SK-N-SH treated with all-trans-retinoic acid at 6 μM for 48 hours (cell line): ENCODE measurements around the gene CBX8.

Source experiments
- ATAC-seq: fragments of 200-7000 bp; cut with Tn5 transposase; 3 replicates; pipeline ENCODE4 v1.9.1; 2020; ENCODE audit warnings: mild to moderate bottlenecking, moderate library complexity
- ARNTL ChIP-seq: fragments of 450-650 bp; formaldehyde crosslinking; IDR thresholded peaks from 2 replicates; pipeline ENCODE4 v1.5.0; 2020; ENCODE audit warnings: low read depth, mild to moderate bottlenecking, moderate library complexity, borderline replicate concordance
- BACH2 ChIP-seq: fragments of 250-450 bp; sonication (Bioruptor Pico); IDR thresholded peaks from 2 replicates; pipeline ENCODE4 v1.9.0; 2021; ENCODE audit warnings: mild to moderate bottlenecking, borderline replicate concordance
- CREB5 ChIP-seq: fragments of 250-450 bp; sonication (Bioruptor Pico); IDR thresholded peaks from 2 replicates; pipeline ENCODE4 v1.5.1; 2020; ENCODE audit warnings: low read depth, mild to moderate bottlenecking, moderate library complexity
- CSDC2 ChIP-seq: fragments of 250-450 bp; sonication (Bioruptor Pico); IDR thresholded peaks from 2 replicates; pipeline ENCODE4 v1.5.0; 2020; ENCODE audit warnings: mild to moderate bottlenecking, moderate library complexity
- CSRNP3 ChIP-seq: fragments of 250-450 bp; sonication (Bioruptor Pico); IDR thresholded peaks from 2 replicates; pipeline ENCODE4 v1.5.1; 2021; ENCODE audit warnings: mild to moderate bottlenecking, moderate library complexity
- ESRRG ChIP-seq: fragments of 250-450 bp; sonication (Bioruptor Pico); IDR thresholded peaks from 2 replicates; pipeline ENCODE4 v1.6.1; 2021; ENCODE audit warnings: mild to moderate bottlenecking
- ISL1 ChIP-seq: fragments of 250-450 bp; sonication (Bioruptor Pico); IDR thresholded peaks from 2 replicates; pipeline ENCODE4 v2.1.2; 2022; ENCODE audit warnings: mild to moderate bottlenecking, moderate library complexity
- OSR1 ChIP-seq: fragments of 250-450 bp; sonication (Bioruptor Pico); IDR thresholded peaks from 2 replicates; pipeline ENCODE4 v1.8.0; 2022; ENCODE audit warnings: moderate library complexity, mild to moderate bottlenecking, inconsistent platforms
- RARB ChIP-seq: fragments of 250-450 bp; sonication (Bioruptor Pico); IDR thresholded peaks from 2 replicates; pipeline ENCODE4 v1.8.0; 2021; ENCODE audit warnings: mild to moderate bottlenecking, moderate library complexity
- SNAI2 ChIP-seq: fragments of 250-450 bp; sonication (Bioruptor Pico); IDR thresholded peaks from 2 replicates; pipeline ENCODE4 v1.5.0; 2020; ENCODE audit warnings: mild to moderate bottlenecking, moderate library complexity
- TCF4 ChIP-seq: fragments of 250-450 bp; sonication (Bioruptor Pico); IDR thresholded peaks from 2 replicates; pipeline ENCODE4 v1.8.0; 2021; ENCODE audit warnings: mild to moderate bottlenecking, moderate library complexity, borderline replicate concordance
- TOX ChIP-seq: fragments of 250-450 bp; sonication (Bioruptor Pico); IDR thresholded peaks from 2 replicates; pipeline ENCODE4 v1.8.0; 2021; ENCODE audit warnings: mild to moderate bottlenecking, moderate library complexity, borderline replicate concordance
- TSHZ2 ChIP-seq: fragments of 250-450 bp; sonication (Bioruptor Pico); IDR thresholded peaks from 2 replicates; pipeline ENCODE4 v1.5.0; 2020; ENCODE audit warnings: mild to moderate bottlenecking, moderate library complexity
- ZC3H10 ChIP-seq: fragments of 250-450 bp; sonication (Bioruptor Pico); IDR thresholded peaks from 2 replicates; pipeline ENCODE4 v1.5.1; 2021; ENCODE audit warnings: mild to moderate bottlenecking, moderate library complexity
- ZFP30 ChIP-seq: fragments of 450-650 bp; formaldehyde crosslinking; IDR thresholded peaks from 2 replicates; pipeline ENCODE4 v1.5.0; 2022; ENCODE audit warnings: mild to moderate bottlenecking, moderate library complexity
- ZNF565 ChIP-seq: fragments of 450-650 bp; formaldehyde crosslinking; conservative IDR thresholded peaks from 2 replicates; pipeline ENCODE4 v1.5.0; 2020; ENCODE audit warnings: low read depth, mild to moderate bottlenecking, moderate library complexity
- ZNF8 ChIP-seq: fragments of 450-650 bp; formaldehyde crosslinking; IDR thresholded peaks from 2 replicates; pipeline ENCODE4 v1.5.0; 2020; ENCODE audit warnings: mild to moderate bottlenecking, moderate library complexity
- TF ChIP-seq, protein P1 (sequence below): fragments of 250-450 bp; sonication (Bioruptor Pico); IDR thresholded peaks from 2 replicates; pipeline ENCODE4 v1.8.0; 2021; ENCODE audit warnings: low read depth, mild to moderate bottlenecking, moderate library complexity, borderline replicate concordance

Gene CBX8

DNA sequence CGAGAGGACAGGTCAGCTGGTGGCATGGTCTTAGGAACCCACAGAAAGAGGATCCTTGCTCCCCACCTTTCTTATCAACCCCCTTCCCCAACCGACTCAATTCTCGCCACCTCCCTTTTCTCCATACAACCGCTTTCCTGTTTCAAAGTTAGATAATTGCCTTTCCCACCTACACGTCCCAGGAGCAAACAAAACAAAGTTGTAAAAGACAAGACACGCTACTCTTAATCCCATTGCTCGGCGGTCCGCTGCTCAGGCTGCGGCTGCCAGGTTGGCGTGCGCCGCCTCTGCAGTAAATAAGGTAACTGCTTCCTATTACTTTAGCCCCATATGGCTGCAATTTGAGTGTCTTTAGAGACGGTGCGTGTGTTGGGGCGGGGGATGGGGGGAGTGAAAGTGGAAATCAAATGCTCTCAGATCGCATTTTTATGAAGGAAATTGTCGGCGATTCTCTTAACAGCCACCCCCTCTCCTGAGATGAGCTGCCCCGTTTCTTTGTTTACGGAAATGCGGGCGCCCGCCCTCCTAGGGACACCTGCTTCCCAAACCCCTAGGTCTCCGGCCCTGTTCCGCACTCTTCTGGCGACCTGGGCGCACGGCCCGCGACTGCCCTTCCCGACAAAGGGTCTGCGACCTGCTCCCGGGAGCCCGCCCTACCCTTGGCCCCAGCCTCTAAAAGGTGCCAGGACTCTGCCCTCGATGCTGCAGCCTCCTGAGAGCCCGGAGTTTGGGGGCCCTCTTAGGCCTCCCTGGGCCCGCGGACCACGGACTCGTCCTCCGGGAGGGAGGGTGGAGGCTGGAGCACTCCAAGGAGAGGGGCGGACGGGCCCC is 3.7 kb upstream of the CBX8 start:
- ATAC-seq = no peak
- no peak for TF ChIP-seq TCF4
- TF ChIP-seq ESRRG = no peak
- no peak for TF ChIP-seq ZNF8 (CRISPR knock-in tag)
- no peak for TF ChIP-seq ISL1 (CRISPR knock-in tag)
- no peak for TF ChIP-seq ZC3H10 (CRISPR knock-in tag)
- no peak for TF ChIP-seq ZFP30

- TF ChIP-seq ARNTL (no peak), ZNF565 (CRISPR knock-in tag) (no peak), ESRRG (no peak), TSHZ2 (no peak)
- TF ChIP-seq, protein P1, sequence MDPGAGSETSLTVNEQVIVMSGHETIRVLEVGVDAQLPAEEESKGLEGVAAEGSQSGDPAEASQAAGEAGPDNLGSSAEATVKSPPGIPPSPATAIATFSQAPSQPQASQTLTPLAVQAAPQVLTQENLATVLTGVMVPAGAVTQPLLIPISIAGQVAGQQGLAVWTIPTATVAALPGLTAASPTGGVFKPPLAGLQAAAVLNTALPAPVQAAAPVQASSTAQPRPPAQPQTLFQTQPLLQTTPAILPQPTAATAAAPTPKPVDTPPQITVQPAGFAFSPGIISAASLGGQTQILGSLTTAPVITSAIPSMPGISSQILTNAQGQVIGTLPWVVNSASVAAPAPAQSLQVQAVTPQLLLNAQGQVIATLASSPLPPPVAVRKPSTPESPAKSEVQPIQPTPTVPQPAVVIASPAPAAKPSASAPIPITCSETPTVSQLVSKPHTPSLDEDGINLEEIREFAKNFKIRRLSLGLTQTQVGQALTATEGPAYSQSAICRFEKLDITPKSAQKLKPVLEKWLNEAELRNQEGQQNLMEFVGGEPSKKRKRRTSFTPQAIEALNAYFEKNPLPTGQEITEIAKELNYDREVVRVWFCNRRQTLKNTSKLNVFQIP (CRISPR knock-in tag) = no peak
- ATAC-seq = no peak
These were observed 2.9 kb upstream of the CBX8 start for GRCh38 chr17:79799538-79800324.

DNA sequence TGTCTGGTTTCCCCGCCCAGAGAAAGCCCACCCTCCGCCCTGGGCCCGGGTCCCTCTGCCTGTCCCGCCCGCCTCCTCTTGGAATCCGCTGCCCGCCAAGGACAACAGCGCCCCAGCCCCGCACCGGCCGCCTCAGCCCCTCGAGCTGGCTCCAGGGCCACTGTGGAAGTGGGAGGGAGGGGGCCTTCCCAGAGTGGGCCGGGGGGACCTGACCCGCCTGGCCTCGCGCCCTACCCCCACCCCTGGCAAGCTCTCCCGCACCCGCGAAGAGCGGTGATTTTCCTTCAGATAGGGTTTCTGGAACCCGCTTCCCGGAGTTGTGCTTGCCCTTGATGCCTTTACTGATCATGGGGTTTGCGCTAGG is 2.3 kb upstream of the CBX8 start:
- ATAC-seq = no peak
- TF ChIP-seq CSRNP3 (CRISPR knock-in tag) (no peak), CSDC2 (CRISPR knock-in tag) (no peak), ZNF8 (CRISPR knock-in tag) (no peak), TSHZ2 (no peak), CREB5 (no peak), RARB (no peak), OSR1 (no peak), ZFP30 (no peak), BACH2 (no peak), SNAI2 (CRISPR knock-in tag) (no peak), TOX (CRISPR knock-in tag) (no peak), ZC3H10 (CRISPR knock-in tag) (no peak)
- TF ChIP-seq, protein P1 (CRISPR knock-in tag) = no peak
